CD8-positive, alpha-beta memory T cell (primary cell): ENCODE measurements around the gene CD44. TPM values are rescaled to one million over a fixed set of nuclear protein-coding genes. Genes with fewer than 3 reads are reported as not detected.
A peak's percentile ranks its signal among the peaks of the same experiment; 100 is the strongest.

Experiments used
- CTCF ChIA-PET: fragments of 350-600 bp; sonication (Branson Sonifier 250); formaldehyde crosslinking; loops from one replicate; lab custom pipeline; 2021; ENCODE audit warnings: antibody characterized with exemption; lab: Charles Lee
- POLR2A ChIA-PET: fragments of 350-600 bp; sonication (Branson Sonifier 250); formaldehyde crosslinking; loops from one replicate; lab custom pipeline; 2021; ENCODE audit warnings: antibody characterized with exemption; lab: Charles Lee
- DNase-seq, 5 donors: peaks; one replicate each; pipeline versions ENCODE4 v3.0.0 to v3.0.0-alpha.2; 2020 to 2022; ENCODE audit warnings: mixed read lengths in 1 of 5
- H3K27ac ChIP-seq: one replicate; pipeline ENCODE4 v1.7.0; 2013; ENCODE audit warnings: low read depth, mild to moderate bottlenecking, low read length, moderate library complexity
- H3K27me3 ChIP-seq: 2 replicates; pipeline ENCODE4 v1.7.0; 2013; ENCODE audit warnings: low read length, mild to moderate bottlenecking; ENCODE audit not compliant: insufficient read depth, poor library complexity, severe bottlenecking
- H3K36me3 ChIP-seq: 2 replicates; pipeline ENCODE4 v1.7.0; 2013; ENCODE audit warnings: mild to moderate bottlenecking, low read length, moderate library complexity; ENCODE audit not compliant: insufficient read depth
- H3K4me1 ChIP-seq: 2 replicates; pipeline ENCODE4 v1.7.0; 2013; ENCODE audit warnings: mild to moderate bottlenecking, low read length, moderate library complexity; ENCODE audit not compliant: insufficient read depth
- H3K4me3 ChIP-seq: 2 replicates; pipeline ENCODE4 v1.7.0; 2013; ENCODE audit warnings: mild to moderate bottlenecking, low read length
- H3K9me3 ChIP-seq: 2 replicates; pipeline ENCODE4 v1.7.0; 2013; ENCODE audit warnings: mild to moderate bottlenecking, low read length
- H3K27ac Mint-ChIP-seq, 8 donors: one replicate each; pipeline ENCODE4 v1.8.0; 2020 to 2021; ENCODE audit warnings: mixed read lengths in 8 of 8, mild to moderate bottlenecking in 6 of 8, inconsistent platforms in 3 of 8, moderate library complexity in 3 of 8
- H3K27me3 Mint-ChIP-seq, 2 donors: one replicate each; pipeline ENCODE4 v1.8.0; 2020 to 2021; ENCODE audit warnings: mixed read lengths in 2 of 2, mild to moderate bottlenecking in 1 of 2, moderate library complexity in 1 of 2
- H3K36me3 Mint-ChIP-seq, 3 donors: one replicate each; pipeline ENCODE4 v1.8.0; 2020 to 2021; ENCODE audit warnings: mixed read lengths in 3 of 3, inconsistent platforms in 1 of 3, mild to moderate bottlenecking in 1 of 3
- H3K4me1 Mint-ChIP-seq, 3 donors: one replicate each; pipeline ENCODE4 v1.8.0; 2020 to 2021; ENCODE audit warnings: mixed read lengths in 3 of 3, inconsistent platforms in 1 of 3, mild to moderate bottlenecking in 1 of 3
- H3K4me3 Mint-ChIP-seq, 7 donors: one replicate each; pipeline ENCODE4 v1.8.0; 2020 to 2021; ENCODE audit warnings: mixed read lengths in 7 of 7, mild to moderate bottlenecking in 6 of 7, moderate library complexity in 4 of 7, inconsistent platforms in 2 of 7
- H3K9me3 Mint-ChIP-seq, 5 donors: one replicate each; pipeline ENCODE4 v1.8.0; 2020 to 2022; ENCODE audit warnings: mixed read lengths in 5 of 5, mild to moderate bottlenecking in 3 of 5, moderate library complexity in 2 of 5, inconsistent platforms in 1 of 5
- polyA plus RNA-seq: library from polyadenylated mRNA; unstranded; fragments of 300-500 nt; fragmentation: Illumina TruSeq; gene quantifications from one replicate; pipeline ENCODE4 v1.2.3, GENCODE V29; 2021
- total RNA-seq, 2 experiments: library from RNA; stranded (reverse); gene quantifications; one replicate each; pipeline ENCODE4 v1.2.3, GENCODE V29; 2021

Gene CD44
- total and polyA plus RNA-seq, 3 experiments from 2014 or later: 338 to 534 (median 510) TPM

- H3K27ac Mint-ChIP-seq: peak overlapping the region; percentile 17 to 85 (median 60)
- peaks cover 30 to 95% (median 45%) of the 10 kb centered on the region in 3 donors for H3K36me3 Mint-ChIP-seq
- Histone ChIP-seq H3K36me3 (peaks cover 60% of the 10 kb centered on the region), H3K4me3 (no peak overlapping the region), H3K27me3 (no peaks in the 10 kb centered on the region), H3K4me1 (peaks cover 56% of the 10 kb centered on the region), H3K9me3 (no peaks in the 10 kb centered on the region), H3K27ac (no peak overlapping the region)
- DNase-seq: no peak
- POLR2A ChIA-PET: interaction anchor here (0.6 kb wide), 1 partner anchor 1446 kb away, joined by 3 read pairs; no protein-coding TSS in a partner anchor
- CTCF ChIA-PET: interaction anchor here (0.8 to 1.7 kb wide), 2 partner anchors 115 to 202 kb away, joined by 3 to 4 read pairs; no protein-coding TSS in a partner anchor
- peak overlapping the region in 1 of 7 donors; percentile 12 for H3K4me3 Mint-ChIP-seq
- H3K4me1 Mint-ChIP-seq: peaks cover 82 to 98% (median 82%) of the 10 kb centered on the region in 3 donors
- H3K27me3 Mint-ChIP-seq: no peaks in the 10 kb centered on the region
- no peaks in the 10 kb centered on the region for H3K9me3 Mint-ChIP-seq
Observed at GRCh38 chr11:35190804-35191348, 51.9 kb downstream of the CD44 start.

GRCh38 chr11:35192347-35192746 lies 53.4 kb downstream of the CD44 start:
- no peak overlapping the region for H3K4me3 ChIP-seq
- ChIA-PET CTCF (interaction anchor here (1.0 to 1.7 kb wide), 3 partner anchors 13 to 113 kb away, joined by 3 to 4 read pairs (median 3); no protein-coding TSS in a partner anchor), POLR2A (no interaction called here)
- H3K27me3 ChIP-seq: no peaks in the 10 kb centered on the region
- Mint-ChIP-seq H3K9me3 (no peaks in the 10 kb centered on the region), H3K4me3 (no peak overlapping the region), H3K36me3 (peaks cover 34 to 97% (median 54%) of the 10 kb centered on the region in 3 donors), H3K27me3 (no peaks in the 10 kb centered on the region), H3K27ac (peak overlapping the region; percentile 56 to 85 (median 84)), H3K4me1 (peaks cover 82 to 99% (median 89%) of the 10 kb centered on the region in 3 donors)
- peaks cover 47% of the 10 kb centered on the region for H3K4me1 ChIP-seq
- DNase-seq: no peak
- no peaks in the 10 kb centered on the region for H3K9me3 ChIP-seq
- no peak overlapping the region for H3K27ac ChIP-seq
- peaks cover 70% of the 10 kb centered on the region for H3K36me3 ChIP-seq

DNA sequence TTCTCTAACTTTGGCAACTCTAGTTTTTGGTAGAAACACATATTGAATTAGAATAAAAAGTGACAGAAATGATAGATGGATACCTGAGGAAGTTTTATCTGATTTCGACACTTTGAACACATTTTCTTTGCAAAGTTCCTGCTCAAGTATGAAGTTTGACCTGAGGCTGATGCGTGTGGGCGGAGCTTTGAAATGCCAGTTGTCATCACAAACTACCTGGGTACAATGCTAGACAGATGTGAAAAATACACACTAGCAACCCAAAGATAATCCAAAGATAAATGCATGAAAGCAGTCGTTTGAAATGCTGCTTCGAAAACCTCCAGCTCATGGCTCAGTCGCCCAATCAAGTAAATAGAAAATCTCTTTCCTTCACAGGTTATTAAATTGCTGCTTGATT lies 54.8 kb downstream of the CD44 start:
- CTCF ChIA-PET: interaction anchor here (0.9 to 1.2 kb wide), 2 partner anchors 111 to 149 kb away, joined by 3 read pairs; no protein-coding TSS in a partner anchor
- H3K4me1 ChIP-seq: peaks cover 47% of the 10 kb centered on the region
- H3K4me3 ChIP-seq: no peak overlapping the region
- H3K9me3 ChIP-seq: no peaks in the 10 kb centered on the region
- Mint-ChIP-seq H3K9me3 (no peaks in the 10 kb centered on the region), H3K4me1 (peaks cover 82 to 98% (median 91%) of the 10 kb centered on the region in 3 donors), H3K4me3 (no peak overlapping the region), H3K36me3 (peaks cover 38 to 98% (median 53%) of the 10 kb centered on the region in 3 donors), H3K27me3 (no peaks in the 10 kb centered on the region), H3K27ac (peak overlapping the region in 7 of 8 donors; percentile 47 to 90 (median 73))
- peaks cover 71% of the 10 kb centered on the region for H3K36me3 ChIP-seq
- no peak overlapping the region for H3K27ac ChIP-seq
- POLR2A ChIA-PET: no interaction called here
- DNase-seq: no peak
- no peaks in the 10 kb centered on the region for H3K27me3 ChIP-seq

GRCh38 chr11:35197292-35197691 lies 58.3 kb downstream of the CD44 start:
- no peak overlapping the region for H3K27ac ChIP-seq
- no peak overlapping the region for H3K4me3 ChIP-seq
- DNase-seq: no peak
- peaks cover 45% of the 10 kb centered on the region for H3K4me1 ChIP-seq
- H3K27me3 Mint-ChIP-seq: no peaks in the 10 kb centered on the region
- H3K36me3 ChIP-seq: peaks cover 60% of the 10 kb centered on the region
- H3K4me1 Mint-ChIP-seq: peaks cover 72 to 98% (median 97%) of the 10 kb centered on the region in 3 donors
- ChIA-PET CTCF (interaction anchor here (1.1 to 3.1 kb wide), 3 partner anchors 10 to 198 kb away, joined by 3 to 7 read pairs (median 3); no protein-coding TSS in a partner anchor), POLR2A (no interaction called here)
- H3K9me3 Mint-ChIP-seq: no peaks in the 10 kb centered on the region
- no peak overlapping the region for H3K4me3 Mint-ChIP-seq
- H3K36me3 Mint-ChIP-seq: peaks cover 48 to 97% (median 51%) of the 10 kb centered on the region in 3 donors
- H3K27ac Mint-ChIP-seq: peak overlapping the region in 6 of 8 donors; percentile 19 to 76 (median 60)
- H3K9me3 ChIP-seq: no peaks in the 10 kb centered on the region
- no peaks in the 10 kb centered on the region for H3K27me3 ChIP-seq

DNA sequence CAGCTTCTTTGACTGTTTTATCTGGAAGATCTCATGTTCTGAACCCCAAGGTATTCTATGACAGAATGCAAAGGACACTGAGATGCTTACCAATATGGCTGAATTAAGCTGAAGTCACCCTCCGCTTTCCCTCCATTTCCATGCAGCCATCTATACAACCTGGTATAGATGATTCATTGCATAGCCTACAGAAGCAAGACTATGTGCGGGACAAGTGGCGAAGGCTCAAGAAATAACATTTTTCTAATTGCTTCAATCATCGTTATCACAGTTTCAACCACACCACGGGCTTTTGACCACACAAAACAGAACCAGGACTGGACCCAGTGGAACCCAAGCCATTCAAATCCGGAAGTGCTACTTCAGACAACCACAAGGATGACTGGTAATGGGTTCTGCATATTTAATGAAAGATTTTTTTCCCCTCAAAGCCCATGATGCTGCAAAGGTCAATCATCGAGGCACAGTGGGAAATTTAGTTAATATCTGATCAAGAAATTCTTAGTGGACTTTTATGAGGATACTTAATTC lies 61.9 kb downstream of the CD44 start:
- Mint-ChIP-seq H3K9me3 (no peaks in the 10 kb centered on the region), H3K27me3 (no peaks in the 10 kb centered on the region), H3K36me3 (peaks cover 55 to 98% (median 63%) of the 10 kb centered on the region in 3 donors), H3K4me1 (peaks cover 58 to 95% (median 94%) of the 10 kb centered on the region in 3 donors), H3K4me3 (no peak overlapping the region), H3K27ac (peak overlapping the region in 7 of 8 donors; percentile 26 to 82 (median 62))
- H3K9me3 ChIP-seq: no peaks in the 10 kb centered on the region
- peaks cover 64% of the 10 kb centered on the region for H3K36me3 ChIP-seq
- H3K4me3 ChIP-seq: no peak overlapping the region
- H3K27ac ChIP-seq: no peak overlapping the region
- POLR2A ChIA-PET: no interaction called here
- peaks cover 21% of the 10 kb centered on the region for H3K4me1 ChIP-seq
- CTCF ChIA-PET: no interaction called here
- no peak for DNase-seq
- no peaks in the 10 kb centered on the region for H3K27me3 ChIP-seq

DNA sequence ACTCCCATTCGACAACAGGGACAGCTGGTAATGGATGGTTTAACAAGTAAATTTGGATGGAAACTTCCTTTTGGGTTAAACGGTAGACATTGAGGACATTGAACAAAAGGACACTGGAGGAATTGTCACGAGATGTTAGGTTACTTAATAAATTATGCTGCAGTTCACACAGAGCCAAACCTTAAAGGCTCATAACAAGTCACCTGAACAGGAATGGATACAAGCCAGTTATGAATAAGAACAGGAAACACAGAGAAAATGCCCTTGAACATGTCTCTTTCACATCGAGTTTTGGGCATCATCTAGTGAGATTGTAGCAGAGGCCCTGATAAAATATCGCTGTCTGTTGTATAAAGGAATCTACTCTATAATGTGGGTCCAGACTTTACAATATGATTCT lies 65.6 kb downstream of the CD44 start:
- no peak for DNase-seq
- POLR2A ChIA-PET: no interaction called here
- Mint-ChIP-seq H3K36me3 (peaks cover 62 to 99% (median 76%) of the 10 kb centered on the region in 3 donors), H3K4me3 (no peak overlapping the region), H3K27me3 (no peaks in the 10 kb centered on the region), H3K27ac (peak overlapping the region in 6 of 8 donors; percentile 42 to 90 (median 56)), H3K4me1 (peaks cover 47 to 84% (median 81%) of the 10 kb centered on the region in 3 donors), H3K9me3 (peaks cover 0 to 4% (median 0%) of the 10 kb centered on the region in 5 donors)
- Histone ChIP-seq H3K4me1 (peaks cover 18% of the 10 kb centered on the region), H3K27me3 (no peaks in the 10 kb centered on the region), H3K4me3 (no peak overlapping the region), H3K27ac (no peak overlapping the region), H3K9me3 (peaks cover under 1% of the 10 kb centered on the region), H3K36me3 (peaks cover 62% of the 10 kb centered on the region)
- CTCF ChIA-PET: no interaction called here

- Mint-ChIP-seq H3K9me3 (peaks cover 2 to 10% (median 3%) of the 10 kb centered on the region in 5 donors), H3K27ac (peak overlapping the region in 7 of 8 donors; percentile 12 to 81 (median 77)), H3K4me1 (peaks cover 43 to 81% (median 74%) of the 10 kb centered on the region in 3 donors), H3K36me3 (peaks cover 59 to 100% (median 78%) of the 10 kb centered on the region in 3 donors), H3K27me3 (no peaks in the 10 kb centered on the region), H3K4me3 (no peak overlapping the region)
- no peaks in the 10 kb centered on the region for H3K27me3 ChIP-seq
- ChIA-PET CTCF (no interaction called here), POLR2A (no interaction called here)
- peaks cover 55% of the 10 kb centered on the region for H3K36me3 ChIP-seq
- H3K4me1 ChIP-seq: peaks cover 11% of the 10 kb centered on the region
- H3K27ac ChIP-seq: no peak overlapping the region
- DNase-seq: no peak
- H3K4me3 ChIP-seq: no peak overlapping the region
- H3K9me3 ChIP-seq: peaks cover 4% of the 10 kb centered on the region
Observed at GRCh38 chr11:35206616-35207015, 67.6 kb downstream of the CD44 start.
